ENCODE results near the gene SPATA7.
A peak's percentile ranks its signal among the peaks of the same experiment; 100 is the strongest.
"Not testable (repeated sequence)": the region's sequence is repeated elsewhere in the genome, so short reads cannot be mapped to it uniquely, and the experiment has no call there.

Gene SPATA7, protein sequence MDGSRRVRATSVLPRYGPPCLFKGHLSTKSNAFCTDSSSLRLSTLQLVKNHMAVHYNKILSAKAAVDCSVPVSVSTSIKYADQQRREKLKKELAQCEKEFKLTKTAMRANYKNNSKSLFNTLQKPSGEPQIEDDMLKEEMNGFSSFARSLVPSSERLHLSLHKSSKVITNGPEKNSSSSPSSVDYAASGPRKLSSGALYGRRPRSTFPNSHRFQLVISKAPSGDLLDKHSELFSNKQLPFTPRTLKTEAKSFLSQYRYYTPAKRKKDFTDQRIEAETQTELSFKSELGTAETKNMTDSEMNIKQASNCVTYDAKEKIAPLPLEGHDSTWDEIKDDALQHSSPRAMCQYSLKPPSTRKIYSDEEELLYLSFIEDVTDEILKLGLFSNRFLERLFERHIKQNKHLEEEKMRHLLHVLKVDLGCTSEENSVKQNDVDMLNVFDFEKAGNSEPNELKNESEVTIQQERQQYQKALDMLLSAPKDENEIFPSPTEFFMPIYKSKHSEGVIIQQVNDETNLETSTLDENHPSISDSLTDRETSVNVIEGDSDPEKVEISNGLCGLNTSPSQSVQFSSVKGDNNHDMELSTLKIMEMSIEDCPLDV

DNA sequence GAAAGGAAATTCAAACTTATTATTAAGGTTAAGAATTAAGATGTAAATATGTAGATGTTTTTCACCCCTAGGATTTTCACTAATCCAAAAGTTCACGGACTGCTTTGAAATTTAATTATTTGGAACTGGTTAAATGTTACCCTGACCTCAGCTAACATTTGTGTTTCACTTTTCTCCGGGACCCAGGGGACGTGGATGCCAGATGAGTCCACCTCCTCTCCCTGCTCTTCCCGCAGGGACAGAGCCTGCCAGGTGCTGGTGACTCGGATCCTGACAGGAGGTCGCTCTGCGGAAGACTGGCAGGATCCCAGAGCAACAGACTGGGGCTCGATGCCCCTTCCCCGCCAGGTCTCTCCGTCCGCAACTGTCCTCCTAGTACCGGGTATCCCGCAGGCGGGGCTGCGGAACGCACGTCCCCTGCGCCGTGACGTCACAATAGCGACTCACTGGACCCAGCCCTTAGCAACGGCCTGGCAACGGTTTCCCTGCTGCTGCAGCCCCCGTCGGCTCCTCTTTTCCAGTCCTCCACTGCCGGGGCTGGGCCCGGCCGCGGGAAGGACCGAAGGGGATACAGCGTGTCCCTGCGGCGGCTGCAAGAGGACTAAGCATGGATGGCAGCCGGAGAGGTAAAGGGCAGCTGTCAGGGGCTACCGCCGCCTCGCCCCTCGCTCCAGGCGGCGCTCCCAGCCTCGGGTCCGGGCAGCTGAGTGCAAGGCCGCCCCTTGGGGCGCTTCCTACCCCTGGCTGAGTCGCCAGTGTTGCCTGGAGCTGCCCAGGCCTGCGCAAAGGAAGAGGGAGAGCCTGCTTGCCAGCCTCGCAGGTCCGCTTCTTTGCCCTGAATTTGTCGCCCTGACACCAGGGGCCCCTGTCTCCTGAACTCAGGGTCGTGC is at the start of gene SPATA7:
Gene SPATA7, plus strand, starts transcription at position 446 of the 890 bp plus-strand sequence. Its CDS starts 162 bp downstream, at position 608.
- DNase-seq (ENCODE audit: low read depth) = peak; percentile 82

DNA sequence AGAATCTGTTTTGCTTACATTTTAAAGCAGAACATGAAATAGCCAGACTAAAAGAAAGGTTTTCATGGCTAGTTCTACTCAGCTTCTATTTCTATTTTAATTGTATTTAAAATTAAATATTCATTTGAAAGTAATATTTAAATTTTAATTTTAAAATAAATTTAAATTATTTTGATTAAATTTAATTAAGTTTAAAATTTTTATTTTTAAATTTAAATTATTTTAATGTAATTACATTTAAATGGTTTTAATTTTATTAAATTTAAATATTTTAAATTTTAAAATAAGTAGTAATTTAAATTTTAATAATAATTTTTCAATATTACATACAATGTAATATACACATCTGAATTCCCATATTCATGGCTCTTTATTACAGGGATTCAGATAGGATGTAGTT is 45.1 kb upstream of the SPATA7 start:
- no peak for DNase-seq (ENCODE audit: low read depth)

DNA sequence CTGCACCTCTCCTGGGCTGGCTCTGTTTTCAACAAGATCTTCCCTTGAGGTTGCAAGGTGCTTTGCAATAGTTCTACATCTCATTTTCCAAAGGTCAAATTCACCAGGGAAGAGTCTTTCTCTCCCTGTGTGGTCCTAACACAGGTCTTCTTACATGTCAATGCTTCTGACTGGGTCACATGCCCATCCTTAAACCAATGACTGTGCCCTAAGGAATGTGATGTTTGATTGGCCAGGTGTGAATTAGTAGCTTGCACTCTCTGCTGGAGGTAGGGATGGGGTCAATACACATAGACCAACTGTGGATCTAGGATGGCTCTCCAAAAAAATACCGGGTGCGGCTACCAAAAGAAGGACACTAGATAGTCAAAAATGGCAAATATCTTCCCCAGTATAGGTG is 42.5 kb upstream of the SPATA7 start:
- DNase-seq (ENCODE audit: low read depth) = no peak

DNA sequence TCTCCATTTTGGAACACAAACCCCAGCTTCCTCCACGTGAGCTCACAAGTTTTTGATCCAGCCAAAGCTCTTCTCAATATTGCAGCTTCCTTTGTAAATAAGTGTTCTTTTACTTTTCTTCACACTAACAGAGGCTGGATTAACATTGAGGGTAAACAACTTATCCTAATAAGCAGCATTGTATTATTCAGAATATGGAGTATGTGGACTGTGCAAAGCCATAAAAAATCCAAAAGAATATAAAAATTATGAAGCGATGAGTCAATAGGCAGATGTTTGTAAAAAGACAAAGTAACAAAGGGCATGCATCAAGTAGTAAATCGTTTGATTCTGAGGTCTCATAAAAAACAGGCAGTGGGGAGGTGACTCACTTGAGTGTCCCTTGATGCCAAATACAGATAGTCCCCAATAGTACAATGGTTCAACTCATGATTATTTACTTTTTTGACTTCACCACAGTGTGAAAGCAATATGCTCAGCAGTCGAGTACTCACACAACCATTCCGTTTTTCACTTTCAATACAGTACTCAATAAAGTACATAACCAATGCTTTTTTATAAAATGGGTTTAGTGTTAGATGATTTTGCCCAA is 39.3 kb upstream of the SPATA7 start:
- DNase-seq (ENCODE audit: low read depth) = no peak

DNA sequence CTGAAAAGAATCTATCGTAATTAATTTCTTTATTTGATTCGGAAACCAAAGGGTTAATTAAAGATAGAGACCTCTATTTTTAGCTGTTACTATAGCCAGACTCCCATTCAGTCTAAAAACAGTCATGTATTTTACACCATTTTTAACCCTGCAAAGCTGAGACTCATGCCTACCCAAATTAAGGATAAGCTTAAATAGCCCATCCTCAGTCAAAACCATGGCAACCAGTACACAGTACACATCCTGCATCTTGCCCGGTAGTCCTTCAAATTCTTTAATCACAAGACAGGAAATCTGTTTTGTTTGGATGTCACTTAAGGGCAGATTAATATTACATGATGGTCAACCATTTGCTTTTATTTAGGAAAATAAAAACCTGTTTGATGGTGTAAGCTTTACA is 36.9 kb upstream of the SPATA7 start:
- DNase-seq (ENCODE audit: low read depth) = no peak

DNA sequence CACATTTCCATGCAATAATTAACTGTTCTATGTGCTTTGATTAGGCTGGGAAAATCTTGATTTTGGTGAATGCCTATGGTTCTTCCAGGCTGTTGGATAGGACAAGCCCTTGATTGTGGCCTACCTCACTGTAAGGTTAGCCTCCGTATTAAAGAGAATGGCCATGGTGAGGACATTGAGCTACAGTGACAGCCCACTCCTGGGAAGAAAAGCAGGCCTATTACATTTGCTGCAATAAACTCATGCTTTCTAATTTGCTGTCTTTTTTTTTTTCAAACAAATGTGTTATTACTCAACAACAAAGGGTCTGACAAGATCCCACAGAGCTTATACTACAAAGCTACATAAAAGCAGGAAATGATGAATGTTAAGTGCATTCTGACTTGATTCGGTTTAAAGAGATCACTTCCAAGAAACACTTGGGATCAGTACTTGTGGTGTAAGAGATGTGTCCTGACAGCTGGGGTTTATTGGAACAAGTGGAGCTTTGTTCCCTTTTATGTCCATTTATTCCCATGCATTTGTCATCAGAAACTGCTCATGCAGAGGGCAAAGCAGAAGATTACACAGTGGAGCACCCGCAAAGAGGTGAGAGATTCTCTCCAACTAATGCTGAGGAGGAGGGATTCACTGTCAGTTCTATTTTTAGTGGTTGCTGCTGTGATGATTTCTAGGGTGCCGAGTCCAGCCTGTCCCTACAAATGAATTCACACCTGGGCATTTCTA is 33.3 kb upstream of the SPATA7 start:
- no peak for DNase-seq (ENCODE audit: low read depth)

DNA sequence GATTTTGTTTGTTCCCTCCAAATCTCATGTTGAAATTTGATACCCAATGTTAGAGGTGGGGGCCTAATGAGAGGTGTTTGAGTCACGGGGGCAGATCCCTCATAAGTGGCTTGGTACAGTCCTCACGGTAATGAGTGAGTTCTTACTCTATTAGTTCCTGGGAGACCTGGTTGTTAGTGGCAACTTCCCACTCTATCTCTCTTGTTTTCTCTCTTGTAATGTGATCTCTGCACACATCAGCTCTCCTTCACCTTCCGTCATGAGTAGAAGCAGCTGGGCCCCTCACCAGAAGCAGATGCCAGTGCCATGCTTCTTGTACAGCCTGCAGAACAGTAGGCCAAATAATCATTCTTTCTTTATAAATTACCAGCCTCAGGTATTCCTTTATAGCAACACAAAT is 32.8 kb upstream of the SPATA7 start:
- DNase-seq (ENCODE audit: low read depth) = no peak

DNA sequence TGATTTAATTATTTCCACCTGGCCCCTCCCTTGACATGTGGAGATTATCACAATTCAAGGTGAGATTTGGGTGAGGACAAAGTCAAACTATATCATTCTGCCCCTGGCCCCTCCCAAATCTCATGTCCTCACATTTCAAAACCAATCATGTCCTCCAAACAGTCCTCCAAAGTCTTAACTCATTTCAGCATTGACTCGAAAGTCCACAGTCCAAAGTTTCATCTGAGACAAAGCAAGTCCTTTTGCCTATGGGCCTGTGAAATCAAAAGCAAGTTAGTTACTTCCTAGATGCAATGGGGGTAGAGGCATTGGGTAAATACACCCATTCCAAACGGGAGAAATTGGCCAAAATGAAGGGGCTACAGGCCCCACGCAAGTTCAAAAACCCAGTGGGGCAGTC is 31.1 kb upstream of the SPATA7 start:
- DNase-seq (ENCODE audit: low read depth) = no peak

DNA sequence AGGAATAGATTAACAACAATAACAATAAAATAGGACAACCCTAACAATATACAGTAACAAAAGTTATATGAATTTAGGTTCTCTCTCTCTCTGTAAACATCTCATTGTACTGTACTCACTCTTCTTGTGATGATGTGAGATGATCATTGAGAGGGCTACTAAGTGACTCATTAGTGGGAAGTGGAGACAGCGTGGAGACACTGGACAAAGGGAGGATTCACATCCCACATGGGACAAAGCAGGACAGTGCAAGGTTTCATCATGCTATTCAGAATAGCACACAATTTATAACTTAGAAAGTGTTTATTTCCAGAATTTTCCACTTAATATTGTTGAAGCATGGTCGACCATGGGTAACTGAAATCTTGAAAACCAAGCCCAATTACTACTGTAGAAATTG is 26.0 kb upstream of the SPATA7 start:
- DNase-seq (ENCODE audit: low read depth) = no peak

DNA sequence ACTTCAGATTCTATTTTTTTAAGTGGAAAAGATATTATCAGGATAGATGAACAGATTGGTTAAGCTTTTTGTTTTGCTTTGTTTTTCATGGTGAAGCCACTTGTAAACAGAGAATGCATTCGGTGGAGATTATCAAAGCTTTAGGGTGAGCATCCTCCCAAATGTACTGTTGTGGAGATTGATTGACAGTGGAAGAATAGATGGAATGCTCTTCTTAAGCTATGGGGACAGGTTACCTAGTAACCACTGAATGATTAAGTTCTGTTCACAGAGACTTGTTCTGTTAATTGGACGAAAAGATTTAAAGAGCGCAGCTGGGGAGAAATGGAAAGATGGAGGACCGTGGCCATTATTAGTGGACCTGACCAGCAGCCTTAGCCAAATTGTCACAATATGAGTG is 21.8 kb upstream of the SPATA7 start:
- DNase-seq (ENCODE audit: low read depth) = no peak

DNA sequence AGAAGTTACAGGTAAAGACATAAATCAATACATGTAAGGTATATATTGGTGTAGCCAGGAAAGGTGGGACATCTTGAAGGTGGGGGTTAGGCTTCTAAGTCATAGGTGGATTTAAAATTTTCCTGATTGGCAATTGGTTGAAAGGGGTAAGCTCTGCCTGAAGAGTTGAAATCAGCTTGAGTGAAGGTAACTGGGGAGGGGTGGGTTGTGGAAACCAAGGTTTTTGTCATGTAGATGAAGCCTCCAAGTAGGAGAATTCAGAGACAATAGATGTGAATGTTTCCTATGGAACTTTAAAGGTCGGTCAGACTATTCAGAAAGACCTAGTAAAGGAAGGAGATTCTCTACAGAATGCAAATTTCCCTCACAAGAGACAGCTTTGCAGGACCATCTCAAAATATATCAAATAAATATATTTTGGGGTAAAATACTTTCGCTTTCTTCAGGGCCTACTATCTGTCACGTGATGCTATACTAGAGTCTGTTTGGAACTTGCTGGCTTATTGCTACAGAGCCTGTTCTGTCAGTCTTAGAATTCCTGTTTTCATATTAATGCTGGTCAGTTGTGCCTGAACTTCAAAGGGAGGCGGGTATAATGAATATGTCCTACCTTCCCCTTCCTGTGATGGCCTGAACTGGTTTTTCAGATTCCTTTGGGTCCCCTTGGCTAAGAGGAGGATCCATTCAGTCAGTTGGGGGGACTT is 20.6 kb upstream of the SPATA7 start:
- no peak for DNase-seq (ENCODE audit: low read depth)

DNA sequence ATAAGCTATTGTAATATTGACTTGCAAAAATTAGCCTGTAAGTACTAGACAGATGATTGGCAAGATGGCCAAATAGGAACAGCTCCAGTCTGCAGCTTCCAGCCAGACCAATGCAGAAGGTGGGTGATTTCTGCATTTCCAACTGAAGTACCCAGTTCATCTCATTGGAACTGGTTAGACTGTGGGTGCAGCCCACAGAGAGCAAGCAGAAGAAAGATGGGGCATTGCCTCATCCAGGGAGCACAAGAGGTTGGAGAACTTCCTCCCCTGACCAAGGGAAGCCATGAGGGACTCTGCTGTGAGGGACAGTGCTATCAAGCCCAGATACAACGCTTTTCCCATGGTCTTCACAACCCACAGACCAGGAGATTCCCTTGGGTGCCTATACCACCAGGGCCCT is 16.0 kb upstream of the SPATA7 start:
- no peak for DNase-seq (ENCODE audit: low read depth)

DNA sequence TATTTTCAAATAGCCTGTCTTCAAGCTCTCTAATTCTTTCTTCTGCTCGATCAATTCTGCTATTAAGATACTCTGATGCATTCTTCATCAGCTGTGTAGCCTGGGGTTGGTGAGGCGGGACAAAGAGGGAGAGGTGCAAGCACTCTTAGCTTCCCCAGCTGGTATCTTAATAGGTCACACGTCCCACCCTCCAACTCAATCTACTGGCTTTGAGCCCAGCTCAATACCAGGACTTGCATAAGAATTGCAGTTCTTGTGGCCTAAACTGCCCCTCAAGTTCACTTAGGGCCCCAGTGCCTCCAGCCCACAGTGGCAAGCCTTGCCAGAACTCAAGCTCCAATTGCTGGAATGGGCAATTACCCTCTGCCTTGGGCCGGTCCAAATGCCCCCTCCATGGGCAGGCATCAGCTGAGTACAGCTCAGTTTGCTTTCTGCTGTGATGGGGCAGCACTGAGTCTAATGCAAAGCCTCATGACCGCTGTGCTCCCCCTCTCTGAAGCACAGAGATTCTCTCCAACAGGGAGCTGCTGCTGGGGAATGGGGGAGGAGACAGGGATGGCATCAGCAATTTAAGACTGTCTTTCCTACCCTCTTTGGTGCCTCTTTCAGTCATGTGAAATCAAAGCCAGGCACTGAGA is 5.6 kb upstream of the SPATA7 start:
- DNase-seq (ENCODE audit: low read depth) = no peak

DNA sequence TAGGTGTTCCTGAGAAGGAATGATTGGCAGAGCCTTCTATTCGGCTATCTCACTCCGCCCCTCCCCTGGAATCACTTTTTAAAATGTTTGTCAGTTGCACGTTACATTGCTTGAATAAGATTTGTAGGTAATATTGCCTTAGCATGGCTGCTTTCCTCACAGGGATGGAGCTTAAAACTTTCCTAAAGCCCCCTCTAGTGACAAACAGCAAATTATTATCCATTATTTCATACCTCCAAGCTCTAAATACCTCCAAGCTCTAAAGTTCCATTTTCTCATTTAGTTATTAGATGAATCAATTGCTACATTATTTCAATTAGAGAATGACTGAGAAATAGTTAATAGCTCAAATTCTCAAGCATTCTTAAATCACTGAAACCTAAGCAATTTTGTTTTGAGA is 5.1 kb upstream of the SPATA7 start:
- DNase-seq (ENCODE audit: low read depth) = no peak

DNA sequence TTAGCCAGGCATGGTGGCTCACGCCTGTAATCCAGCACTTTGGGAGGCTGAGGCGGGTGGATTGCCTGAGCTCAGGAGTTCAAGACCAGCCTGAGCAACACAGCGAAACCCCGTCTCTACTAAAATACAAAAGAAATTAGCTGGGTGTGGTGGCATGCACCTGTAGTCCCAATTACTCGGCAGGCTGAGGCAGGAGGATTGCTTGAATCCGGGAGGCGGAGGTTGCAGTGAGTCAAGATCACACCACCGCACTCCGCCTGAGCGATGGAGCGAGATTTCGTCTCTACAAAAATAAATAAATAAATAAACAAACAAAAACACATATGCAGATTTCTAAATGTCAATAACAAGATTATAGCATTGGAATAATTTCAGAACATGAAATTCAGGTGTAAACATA is 3.8 kb upstream of the SPATA7 start:
- DNase-seq (ENCODE audit: low read depth) = not testable (repeated sequence)

DNA sequence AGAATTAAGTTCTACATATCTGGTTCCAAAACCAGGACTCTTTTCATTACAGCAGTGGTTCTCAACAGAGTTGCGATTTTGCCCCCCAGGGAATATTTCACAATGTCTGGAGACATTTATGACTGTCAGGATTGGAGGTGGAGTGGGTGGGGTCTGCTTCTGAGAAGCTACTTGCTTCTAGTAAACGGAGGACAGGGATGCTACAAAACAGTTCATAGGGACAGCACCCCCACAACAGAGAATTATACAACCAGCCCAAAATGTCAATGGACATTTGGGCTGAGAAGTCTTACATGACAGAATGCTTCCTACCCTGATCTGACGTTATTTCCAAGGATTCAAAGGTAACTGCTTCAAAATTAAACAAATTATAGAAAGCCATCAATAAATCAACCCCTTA is 739 bp upstream of the SPATA7 start:
- no peak for DNase-seq (ENCODE audit: low read depth)

DNA sequence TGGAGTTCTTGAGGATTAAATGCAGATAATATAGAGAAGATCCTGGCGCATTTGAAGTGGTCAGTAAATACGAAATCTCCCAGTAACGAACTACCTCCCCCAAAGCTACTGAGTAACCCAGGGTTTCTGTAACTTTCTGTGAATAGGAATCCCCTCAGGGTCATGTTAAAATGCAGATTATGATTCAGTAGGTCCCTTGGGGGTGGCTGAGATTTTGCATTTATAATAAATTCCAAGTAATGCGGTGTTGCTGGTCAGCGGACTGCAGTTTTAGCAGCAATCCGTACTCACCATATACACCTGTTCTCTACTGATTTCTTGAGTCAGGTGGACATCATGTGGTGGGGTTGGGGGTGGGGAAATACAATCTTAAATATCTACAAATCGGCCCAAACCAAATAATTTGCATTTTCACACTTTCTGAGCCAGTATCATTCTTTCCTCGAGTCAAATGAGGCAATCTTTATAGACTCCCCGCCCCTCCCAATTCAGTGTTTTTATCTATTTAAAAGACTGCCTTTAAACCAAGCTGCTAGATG is 868 bp downstream of the SPATA7 start:
- DNase-seq (ENCODE audit: low read depth) = no peak

DNA sequence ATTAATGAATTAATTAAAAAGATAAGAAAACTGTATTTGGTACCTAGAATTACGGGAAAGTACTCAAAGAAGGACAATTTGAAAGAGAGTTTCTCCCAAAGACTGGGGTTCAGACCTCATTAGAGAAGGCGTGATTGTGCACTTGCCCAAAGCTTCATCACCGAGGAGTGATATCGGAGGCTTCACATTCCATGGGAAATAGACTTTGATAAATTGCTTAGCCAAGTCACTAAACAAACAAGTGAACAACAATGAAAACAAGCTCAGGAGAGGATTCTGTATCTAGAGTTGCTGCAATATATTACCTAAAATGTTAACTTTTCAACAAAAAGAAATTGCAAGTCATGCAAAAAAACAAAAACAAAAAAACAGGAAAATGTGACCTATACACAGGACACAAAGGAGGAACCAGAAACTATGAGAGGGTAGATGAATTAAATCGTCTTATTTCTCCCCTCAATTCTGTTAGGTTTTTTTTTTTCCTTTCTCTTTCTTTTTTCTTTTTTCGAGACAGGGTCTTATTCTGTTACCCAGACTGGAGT is 3.4 kb downstream of the SPATA7 start:
- DNase-seq (ENCODE audit: low read depth) = no peak

DNA sequence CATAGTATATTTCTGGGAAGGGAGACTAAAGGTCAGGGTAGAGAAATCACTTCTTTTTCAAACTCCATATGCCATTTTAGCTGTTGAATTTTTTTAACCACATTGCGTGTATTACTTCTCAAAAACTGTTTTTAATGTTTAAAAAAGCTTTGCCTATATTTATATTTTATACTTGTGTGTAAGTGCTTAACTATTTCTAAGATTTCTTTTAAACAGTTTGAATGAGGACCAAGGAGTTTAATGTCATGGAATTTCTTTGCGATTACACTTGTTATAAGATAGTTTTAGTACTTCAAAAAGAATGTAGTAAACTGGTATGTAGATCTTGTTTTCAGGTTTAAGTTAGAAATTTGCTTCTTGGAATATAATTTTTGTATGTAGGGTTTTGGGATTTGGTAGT is 7.2 kb downstream of the SPATA7 start:
- DNase-seq (ENCODE audit: low read depth) = no peak

DNA sequence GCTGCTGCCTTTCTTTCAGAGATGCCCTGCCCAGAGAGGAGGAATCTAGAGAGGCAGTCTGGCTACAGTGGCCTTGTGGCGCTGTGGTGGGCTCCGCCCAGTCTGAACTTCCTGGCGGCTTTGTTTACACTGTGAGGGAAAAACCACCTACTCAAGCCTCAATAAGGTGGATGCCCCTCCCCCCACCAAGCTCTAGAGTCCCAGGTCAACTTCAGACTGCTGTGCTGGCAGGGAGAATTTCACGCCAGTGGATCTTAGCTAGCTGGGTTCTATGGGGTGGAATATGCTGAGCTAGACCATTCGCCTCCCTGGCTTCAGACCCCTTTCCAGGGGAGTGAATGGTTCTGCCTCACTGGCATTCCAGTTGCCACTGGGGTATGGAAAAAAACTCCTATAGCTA is 25.6 kb downstream of the SPATA7 start:
- DNase-seq (ENCODE audit: low read depth) = no peak
